Activated naive CD8-positive, alpha-beta T cell treated with anti-CD3 and anti-CD28 coated beads for 36 hours (primary cell): ENCODE measurements around the gene DYNC2I2. TPM values are rescaled to one million over a fixed set of nuclear protein-coding genes. Genes with fewer than 3 reads are reported as not detected.
A peak's percentile ranks its signal among the peaks of the same experiment; 100 is the strongest.
"Not testable (repeated sequence)": the region's sequence is repeated elsewhere in the genome, so short reads cannot be mapped to it uniquely, and the experiment has no call there.

Experiments used
- DNase-seq: peaks from one replicate; pipeline ENCODE4 v3.0.0; 2021
- H3K27ac Mint-ChIP-seq: one replicate; pipeline ENCODE4 v1.8.0; 2022; ENCODE audit warnings: mild to moderate bottlenecking, moderate library complexity, mixed read lengths
- H3K27me3 Mint-ChIP-seq: one replicate; pipeline ENCODE4 v1.8.0; 2022; ENCODE audit warnings: mild to moderate bottlenecking, mixed read lengths
- H3K36me3 Mint-ChIP-seq: one replicate; pipeline ENCODE4 v1.8.0; 2021; ENCODE audit warnings: mild to moderate bottlenecking, mixed read lengths
- H3K4me1 Mint-ChIP-seq: one replicate; pipeline ENCODE4 v1.8.0; 2021; ENCODE audit warnings: mixed read lengths
- H3K4me3 Mint-ChIP-seq: one replicate; pipeline ENCODE4 v1.8.0; 2022; ENCODE audit warnings: mild to moderate bottlenecking, moderate library complexity, mixed read lengths
- H3K9me3 Mint-ChIP-seq: one replicate; pipeline ENCODE4 v1.8.0; 2022; ENCODE audit warnings: mixed read lengths
- total RNA-seq, 2 experiments: library from RNA; stranded (reverse); gene quantifications; one replicate each; pipeline ENCODE4 v1.2.3, GENCODE V29; 2021

DYNC2I2 gene
- total RNA-seq, result 10 to 100 TPM; 34.3 to 38.1 TPM

GRCh38 chr9:128656416-128657343, at the start of gene DYNC2I2:
TSS of gene DYNC2I2 (minus strand) at chr9:128656847. CDS start at chr9:128656726, 121 bp downstream.
- Mint-ChIP-seq H3K27ac (peak within 1 kb of the TSS; percentile 100), H3K4me1 (peaks cover 5% of the 10 kb centered on the region), H3K9me3 (no peaks in the 10 kb centered on the region), H3K36me3 (peaks cover 8% of the 10 kb centered on the region), H3K4me3 (peak within 1 kb of the TSS; percentile 91), H3K27me3 (no peaks in the 10 kb centered on the region)
- DNase-seq, result peak; percentile 97

GRCh38 chr9:128706045-128706444, 49.4 kb upstream of the DYNC2I2 start:
- H3K4me1 Mint-ChIP-seq, result peaks cover 10% of the 10 kb centered on the region
- no peak overlapping the region for H3K27ac Mint-ChIP-seq
- no peaks in the 10 kb centered on the region for H3K36me3 Mint-ChIP-seq
- no peaks in the 10 kb centered on the region for H3K9me3 Mint-ChIP-seq
- no peak for DNase-seq
- H3K27me3 Mint-ChIP-seq, result no peaks in the 10 kb centered on the region
- H3K4me3 Mint-ChIP-seq, result no peak overlapping the region

- Mint-ChIP-seq H3K4me3 (no peak overlapping the region), H3K4me1 (peaks cover 10% of the 10 kb centered on the region), H3K27ac (no peak overlapping the region), H3K36me3 (no peaks in the 10 kb centered on the region), H3K9me3 (no peaks in the 10 kb centered on the region), H3K27me3 (no peaks in the 10 kb centered on the region)
- no peak for DNase-seq
Measured at GRCh38 chr9:128705051-128705965, 48.7 kb upstream of the DYNC2I2 start.

- H3K4me1 Mint-ChIP-seq, result peaks cover 10% of the 10 kb centered on the region
- no peaks in the 10 kb centered on the region for H3K36me3 Mint-ChIP-seq
- no peak overlapping the region for H3K4me3 Mint-ChIP-seq
- H3K27ac Mint-ChIP-seq, result no peak overlapping the region
- H3K9me3 Mint-ChIP-seq, result no peaks in the 10 kb centered on the region
- H3K27me3 Mint-ChIP-seq, result no peaks in the 10 kb centered on the region
- no peak for DNase-seq
Measured at GRCh38 chr9:128704356-128704670, 47.7 kb upstream of the DYNC2I2 start.

GRCh38 chr9:128703616-128704355, 47.1 kb upstream of the DYNC2I2 start:
- Mint-ChIP-seq H3K36me3 (no peaks in the 10 kb centered on the region), H3K4me1 (peaks cover 10% of the 10 kb centered on the region), H3K27ac (peak overlapping the region; percentile 23), H3K4me3 (peak overlapping the region; percentile 82), H3K9me3 (no peaks in the 10 kb centered on the region), H3K27me3 (no peaks in the 10 kb centered on the region)
- DNase-seq, result no peak

- H3K27ac Mint-ChIP-seq, result peak overlapping the region; percentile 23
- H3K4me3 Mint-ChIP-seq, result peak overlapping the region; percentile 82
- no peaks in the 10 kb centered on the region for H3K27me3 Mint-ChIP-seq
- H3K4me1 Mint-ChIP-seq, result peaks cover 10% of the 10 kb centered on the region
- peak; percentile 29 for DNase-seq
- no peaks in the 10 kb centered on the region for H3K36me3 Mint-ChIP-seq
- H3K9me3 Mint-ChIP-seq, result no peaks in the 10 kb centered on the region
Measured at GRCh38 chr9:128702949-128703615, 46.4 kb upstream of the DYNC2I2 start.

- Mint-ChIP-seq H3K4me3 (peak within 1 kb of the TSS; percentile 82), H3K4me1 (peaks cover 10% of the 10 kb centered on the region), H3K27ac (peak within 1 kb of the TSS; percentile 68), H3K36me3 (peaks cover under 1% of the 10 kb centered on the region), H3K27me3 (no peaks in the 10 kb centered on the region), H3K9me3 (no peaks in the 10 kb centered on the region)
- peak; percentile 90 for DNase-seq
Measured at GRCh38 chr9:128702445-128702948, 45.9 kb upstream of the DYNC2I2 start, which contains the start of gene PKN3. TSS of gene PKN3 (plus strand) at chr9:128702503. CDS start at chr9:128702916, 413 bp downstream.

- peak overlapping the region; percentile 52 for H3K4me3 Mint-ChIP-seq
- H3K9me3 Mint-ChIP-seq, result no peaks in the 10 kb centered on the region
- H3K27ac Mint-ChIP-seq, result peak overlapping the region; percentile 45
- no peaks in the 10 kb centered on the region for H3K27me3 Mint-ChIP-seq
- no peak for DNase-seq
- peaks cover 4% of the 10 kb centered on the region for H3K36me3 Mint-ChIP-seq
- H3K4me1 Mint-ChIP-seq, result peaks cover 13% of the 10 kb centered on the region
Measured at GRCh38 chr9:128701227-128701854, 44.7 kb upstream of the DYNC2I2 start.

- not testable (repeated sequence) for H3K9me3 Mint-ChIP-seq, H3K27me3 Mint-ChIP-seq, H3K4me3 Mint-ChIP-seq, H3K27ac Mint-ChIP-seq, DNase-seq
- H3K4me1 Mint-ChIP-seq, result peaks cover 18% of the 10 kb centered on the region
- peaks cover 20% of the 10 kb centered on the region for H3K36me3 Mint-ChIP-seq
Measured at GRCh38 chr9:128699096-128699795, 42.6 kb upstream of the DYNC2I2 start.

GRCh38 chr9:128696923-128697707, 40.5 kb upstream of the DYNC2I2 start:
- Mint-ChIP-seq H3K27me3 (no peaks in the 10 kb centered on the region), H3K4me3 (no peak overlapping the region), H3K9me3 (no peaks in the 10 kb centered on the region), H3K27ac (no peak overlapping the region), H3K36me3 (peaks cover 33% of the 10 kb centered on the region), H3K4me1 (peaks cover 25% of the 10 kb centered on the region)
- no peak for DNase-seq

- H3K4me3 Mint-ChIP-seq, result no peak overlapping the region
- peaks cover 51% of the 10 kb centered on the region for H3K36me3 Mint-ChIP-seq
- DNase-seq, result no peak
- peaks cover 4% of the 10 kb centered on the region for H3K27me3 Mint-ChIP-seq
- peaks cover 29% of the 10 kb centered on the region for H3K4me1 Mint-ChIP-seq
- peak overlapping the region; percentile 42 for H3K27ac Mint-ChIP-seq
- no peaks in the 10 kb centered on the region for H3K9me3 Mint-ChIP-seq
Measured at GRCh38 chr9:128694344-128694743, 37.7 kb upstream of the DYNC2I2 start.

- DNase-seq, H3K27me3 Mint-ChIP-seq, H3K4me3 Mint-ChIP-seq, H3K9me3 Mint-ChIP-seq: not testable (repeated sequence)
- peaks cover 51% of the 10 kb centered on the region for H3K36me3 Mint-ChIP-seq
- peak overlapping the region; percentile 55 for H3K27ac Mint-ChIP-seq
- H3K4me1 Mint-ChIP-seq, result peaks cover 29% of the 10 kb centered on the region
Measured at GRCh38 chr9:128693738-128694137, 37.1 kb upstream of the DYNC2I2 start.

- peak overlapping the region; percentile 97 for H3K27ac Mint-ChIP-seq
- peaks cover 51% of the 10 kb centered on the region for H3K4me1 Mint-ChIP-seq
- no peak for DNase-seq
- H3K36me3 Mint-ChIP-seq, result peaks cover 47% of the 10 kb centered on the region
- peaks cover 4% of the 10 kb centered on the region for H3K27me3 Mint-ChIP-seq
- H3K9me3 Mint-ChIP-seq, result no peaks in the 10 kb centered on the region
- H3K4me3 Mint-ChIP-seq, result peak overlapping the region; percentile 96
Measured at GRCh38 chr9:128690684-128691034, 34.0 kb upstream of the DYNC2I2 start.
